NCI-H2227 (cell line): Measurements from ENCODE around the gene NANP.
"Not testable (repeated sequence)": the region's sequence is repeated elsewhere in the genome, so short reads cannot be mapped to it uniquely, and the experiment has no call there.

ENCODE experiments used
- DNase-seq: peaks from one replicate; lab custom pipeline; 2025; ENCODE audit not compliant: unreplicated experiment; lab: John Stamatoyannopoulos, UW

Gene NANP, protein sequence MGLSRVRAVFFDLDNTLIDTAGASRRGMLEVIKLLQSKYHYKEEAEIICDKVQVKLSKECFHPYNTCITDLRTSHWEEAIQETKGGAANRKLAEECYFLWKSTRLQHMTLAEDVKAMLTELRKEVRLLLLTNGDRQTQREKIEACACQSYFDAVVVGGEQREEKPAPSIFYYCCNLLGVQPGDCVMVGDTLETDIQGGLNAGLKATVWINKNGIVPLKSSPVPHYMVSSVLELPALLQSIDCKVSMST

GRCh38 chr20:25623736-25624499 lies at the start of gene NANP:
NANP (minus strand) TSS chr20:25624014; CDS start chr20:25623948, 66 bp downstream.
- DNase-seq = peak; percentile 99

DNA sequence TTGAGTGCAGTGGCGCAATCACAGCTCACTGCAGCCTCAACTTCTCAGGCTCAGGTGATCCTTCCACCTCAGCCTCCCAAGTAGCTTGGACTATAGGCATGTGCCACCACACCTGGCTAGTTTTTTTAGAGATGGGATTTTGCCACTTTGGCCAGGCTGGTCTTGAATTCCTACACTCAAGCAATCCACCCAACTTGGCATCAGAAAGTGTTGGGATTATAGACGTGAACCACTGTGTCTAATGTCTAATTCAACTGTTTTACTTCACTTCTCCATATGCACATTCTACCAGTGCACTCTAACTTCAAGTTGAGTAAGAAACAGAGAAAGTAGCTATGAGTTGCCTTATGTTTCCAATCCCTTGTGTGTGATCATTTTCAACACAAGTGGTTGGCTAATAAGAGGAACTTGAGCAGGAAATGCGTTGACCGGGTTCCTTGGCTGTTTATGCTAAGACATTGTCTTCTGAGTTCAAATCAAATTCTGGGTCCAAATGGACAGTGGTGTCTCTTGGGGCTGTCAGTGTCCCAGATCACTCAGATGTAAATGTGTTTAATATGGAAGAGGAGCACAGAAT lies 48.9 kb upstream of the NANP start:
- DNase-seq = no peak

DNA sequence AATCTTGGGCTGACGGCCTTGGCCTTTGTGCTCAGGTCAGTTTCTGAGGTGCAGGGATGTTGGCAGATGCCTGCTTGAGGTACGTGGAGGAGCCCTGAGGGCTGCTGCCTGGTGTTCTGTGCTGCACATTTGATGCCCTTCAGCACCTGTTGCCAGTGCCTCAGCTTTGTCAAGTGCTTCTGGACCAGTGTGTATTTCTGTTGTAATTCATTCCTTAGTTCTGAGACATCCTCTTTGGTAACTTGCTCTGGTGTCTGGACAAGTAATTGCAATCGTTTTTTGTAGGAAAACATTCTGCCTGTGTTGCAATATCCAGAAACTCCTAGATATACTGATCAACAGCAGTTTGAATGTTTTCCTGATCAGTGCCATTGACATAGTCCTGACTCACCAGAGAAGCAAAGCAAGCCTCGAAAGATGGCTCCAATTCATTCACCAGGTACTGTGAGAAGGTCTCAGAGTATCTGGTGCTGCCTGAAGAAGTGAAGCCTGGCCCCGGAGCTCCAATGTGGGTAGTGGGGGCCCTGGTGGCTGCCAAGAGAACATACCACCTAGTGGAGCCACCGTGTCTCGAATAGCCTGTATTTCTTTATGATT lies 46.1 kb upstream of the NANP start:
- no peak for DNase-seq

DNA sequence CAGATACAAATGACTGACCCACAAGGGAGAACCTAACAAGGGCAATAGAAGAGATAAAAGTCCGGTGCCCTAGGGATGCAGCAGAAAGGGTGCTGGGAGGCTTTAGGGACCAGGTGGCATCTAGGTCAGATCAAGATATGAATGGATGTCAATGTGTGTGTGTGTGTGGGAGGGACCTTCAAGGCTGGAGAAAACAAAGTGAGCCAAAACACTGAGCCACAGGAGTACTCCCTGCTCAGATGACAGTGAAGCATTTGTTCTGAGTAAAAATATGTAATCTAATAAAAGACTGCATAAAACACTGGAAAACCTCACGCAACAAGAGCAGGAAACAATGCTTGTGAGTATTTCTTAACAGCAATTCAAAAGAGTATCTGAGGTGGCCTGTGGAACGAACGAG lies 44.6 kb upstream of the NANP start:
- DNase-seq = no peak

DNA sequence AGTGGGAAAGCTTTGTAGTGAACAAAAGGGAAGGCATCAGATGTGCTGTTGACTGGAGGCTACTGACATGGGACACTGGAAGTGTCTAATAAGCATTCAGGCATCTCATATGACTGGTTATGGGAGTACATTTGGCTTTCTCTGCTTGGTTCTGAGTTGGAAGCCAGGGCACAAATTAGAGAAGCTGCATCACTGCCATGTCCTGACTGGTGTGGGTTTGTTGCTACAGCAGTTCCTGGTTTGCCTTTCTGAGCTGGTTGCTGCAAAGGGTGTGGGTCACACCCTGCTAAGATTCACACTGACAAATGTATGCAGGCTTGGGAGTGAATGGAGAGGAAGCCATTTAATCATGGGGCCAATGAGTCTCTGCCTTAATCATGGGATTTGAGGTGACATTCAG lies 36.2 kb upstream of the NANP start:
- DNase-seq = no peak

DNA sequence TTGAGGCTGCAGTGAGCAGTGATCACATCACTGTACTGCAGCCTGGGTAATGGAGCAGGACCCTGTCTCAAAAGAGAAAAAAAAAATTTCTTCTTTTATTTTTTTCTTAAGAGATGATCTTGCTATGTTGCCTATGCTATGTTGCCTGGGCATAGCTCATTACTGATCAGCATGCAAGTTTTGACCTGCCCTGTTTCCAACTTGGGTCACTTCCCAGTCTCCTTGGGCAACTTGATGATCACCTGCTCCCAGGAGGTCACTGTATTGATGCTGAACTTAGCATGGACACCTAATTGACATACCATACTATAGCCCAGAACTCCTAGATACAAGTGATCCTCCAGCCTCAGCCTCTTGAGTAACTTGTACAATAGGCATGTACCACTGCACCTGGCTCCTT lies 30.7 kb upstream of the NANP start:
- DNase-seq = no peak

DNA sequence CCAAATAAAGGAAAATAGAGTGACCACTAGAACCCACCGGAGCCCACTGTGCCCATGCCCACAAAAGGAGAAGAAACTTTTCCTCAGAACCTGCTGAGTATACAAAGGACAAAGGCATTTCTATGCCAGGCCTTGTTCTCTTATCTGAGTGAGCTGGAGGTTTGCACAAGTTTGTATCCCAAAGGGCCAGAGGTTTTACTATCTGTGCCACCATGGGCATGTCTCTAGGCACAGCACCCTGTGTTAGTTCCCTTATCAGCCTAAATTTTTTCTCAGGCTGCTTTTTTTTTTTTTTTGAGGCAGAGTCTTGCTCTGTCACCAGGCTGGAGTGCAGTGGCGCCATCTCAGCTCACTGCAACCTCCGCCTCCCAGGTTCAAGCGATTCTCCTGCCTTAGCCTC lies 29.1 kb upstream of the NANP start:
- DNase-seq = not testable (repeated sequence)

- DNase-seq = no peak
Measured at GRCh38 chr20:25644814-25645213, 21.0 kb upstream of the NANP start.

DNA sequence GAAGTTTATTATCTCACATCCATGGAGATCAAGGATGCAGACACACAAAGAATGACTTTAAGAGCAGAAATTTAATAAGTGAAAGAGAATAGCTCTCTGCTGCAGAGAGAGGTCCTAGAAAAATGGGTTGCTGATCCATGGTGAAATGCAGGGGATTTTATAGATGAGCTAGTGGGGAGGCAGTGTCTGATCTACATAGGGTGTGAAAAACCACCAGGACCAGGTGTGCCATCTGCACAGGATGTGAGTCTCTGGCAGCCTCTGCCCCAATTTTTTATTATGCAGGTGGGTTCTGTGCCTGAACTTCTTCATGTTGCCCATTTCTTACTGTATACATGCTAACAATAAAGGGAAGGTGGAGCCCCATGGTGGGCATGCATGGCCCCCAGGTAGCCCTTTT lies 19.9 kb upstream of the NANP start:
- no peak for DNase-seq

DNA sequence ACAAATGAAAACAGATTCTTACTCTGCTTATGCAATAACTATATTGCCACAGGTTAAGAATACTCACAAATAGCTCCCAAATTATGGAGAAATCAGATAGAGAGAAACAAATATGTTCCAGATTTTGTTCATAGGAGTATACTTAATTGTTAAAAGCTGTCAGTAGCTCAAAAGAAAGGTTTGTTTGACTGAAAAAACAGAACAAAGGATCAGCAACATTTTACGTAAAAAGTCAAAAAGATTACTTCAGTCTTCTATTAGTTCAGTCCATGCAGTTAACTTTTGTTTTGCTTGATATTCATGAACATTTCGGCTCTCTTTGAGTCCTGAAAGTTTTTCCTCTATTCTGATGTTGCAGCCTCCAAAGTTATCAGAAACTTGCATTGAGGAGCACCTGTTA lies 13.4 kb upstream of the NANP start:
- no peak for DNase-seq

DNA sequence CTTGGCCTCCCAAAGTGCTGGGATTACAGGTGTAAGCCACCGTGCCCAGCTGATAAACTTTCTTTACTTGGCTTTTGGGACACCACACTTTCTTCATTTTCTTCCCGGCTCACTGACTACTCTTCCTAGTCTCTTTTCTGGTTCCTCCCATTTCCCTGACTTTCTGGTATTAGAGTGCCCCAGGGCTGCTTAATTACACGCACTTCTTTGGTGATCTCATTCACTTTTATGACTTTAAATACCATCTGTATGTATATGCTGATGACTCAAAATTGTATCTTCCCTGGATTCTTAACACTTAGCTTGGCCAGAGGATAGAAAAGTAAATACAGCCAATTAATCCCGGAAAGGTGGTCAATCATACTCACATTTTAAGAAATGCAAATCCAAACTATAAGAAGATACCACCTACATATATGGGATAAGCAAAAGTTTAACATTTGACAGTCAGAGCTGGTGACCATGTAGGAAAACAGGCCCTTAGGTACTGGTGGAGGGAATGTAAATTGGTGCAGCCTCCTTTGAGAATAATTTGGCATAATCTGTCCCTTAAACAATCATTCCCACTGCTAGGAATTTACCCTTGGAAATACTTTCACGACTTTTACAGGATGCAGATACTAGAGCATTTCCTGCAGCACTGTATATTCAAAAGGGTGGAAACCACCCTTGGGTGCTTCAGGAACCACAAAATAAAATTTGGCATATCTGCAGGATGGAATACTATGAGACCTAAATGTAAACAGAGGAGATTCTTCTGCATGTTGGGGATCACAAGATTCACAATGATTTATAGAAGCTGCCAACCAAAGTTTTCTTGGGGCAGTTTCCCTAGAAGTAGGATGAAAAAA lies 9.4 kb upstream of the NANP start:
- no peak for DNase-seq

DNA sequence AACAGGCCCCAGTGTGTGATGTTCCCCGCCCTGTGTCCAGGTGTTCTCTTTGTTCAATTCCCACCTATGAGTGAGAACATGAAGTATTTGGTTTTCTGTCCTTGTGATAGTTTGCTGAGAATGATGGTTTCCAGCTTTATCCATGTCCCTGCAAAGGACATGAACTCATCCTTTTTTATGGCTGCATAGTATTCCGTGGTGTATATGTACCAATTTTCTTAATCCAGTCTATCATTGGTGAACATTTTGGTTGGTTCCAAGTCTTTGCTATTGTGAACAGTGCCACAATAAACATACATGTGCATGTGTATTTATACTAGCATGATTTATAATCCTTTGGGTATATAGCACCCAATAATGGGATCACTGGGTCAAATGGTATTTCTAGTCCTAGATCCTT lies 6.8 kb upstream of the NANP start:
- not testable (repeated sequence) for DNase-seq

DNA sequence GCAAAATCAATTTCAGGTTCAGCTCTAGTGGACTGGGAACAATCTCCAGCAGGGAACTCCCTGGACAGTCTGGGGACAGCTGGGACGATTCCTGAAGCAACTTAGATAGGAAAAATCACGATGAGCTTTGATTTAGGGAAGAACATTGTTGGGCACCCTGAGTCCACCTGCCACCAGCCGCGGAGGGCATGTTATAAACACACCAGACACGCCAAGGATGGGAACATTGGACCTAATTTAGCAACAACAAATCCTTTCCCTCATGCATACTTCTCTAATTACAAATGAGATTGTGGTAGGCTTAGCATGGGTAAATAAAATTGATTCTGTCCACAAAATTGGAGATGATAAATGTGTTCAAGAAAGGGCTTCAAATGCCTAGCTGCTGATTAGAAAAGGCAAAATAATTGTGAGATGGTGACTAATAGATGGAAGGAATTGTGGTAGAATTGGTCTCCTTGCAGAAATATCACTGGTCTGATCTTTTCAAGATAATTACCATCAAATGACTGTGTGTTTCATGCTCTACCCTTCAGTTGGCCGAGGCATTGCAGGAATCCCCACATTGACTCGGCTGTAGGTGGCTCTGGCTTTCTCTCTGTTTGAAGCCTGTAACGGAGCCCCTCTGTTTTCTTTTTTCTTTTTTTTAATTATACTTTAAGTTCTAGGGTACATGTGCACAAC lies 6.1 kb upstream of the NANP start:
- no peak for DNase-seq

DNA sequence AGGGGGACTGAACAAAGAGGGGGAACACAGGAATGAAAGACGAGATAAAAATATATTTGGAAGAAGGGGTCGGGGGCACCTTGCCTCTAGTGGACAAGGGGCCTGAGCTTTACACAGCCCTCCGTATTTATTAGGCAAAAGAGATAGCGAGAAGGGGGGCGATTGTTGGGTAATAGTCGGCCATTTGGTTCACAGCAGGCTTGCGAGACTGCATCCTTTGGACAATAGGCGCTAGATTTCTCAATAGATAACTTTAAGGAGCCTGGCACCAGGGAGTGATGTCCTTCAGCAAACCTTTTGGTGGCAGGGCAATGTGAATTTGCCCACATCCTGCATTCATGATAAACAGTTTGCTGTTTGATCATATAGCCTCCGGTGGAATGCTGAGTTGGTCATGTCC lies 3.0 kb upstream of the NANP start:
- no peak for DNase-seq

DNA sequence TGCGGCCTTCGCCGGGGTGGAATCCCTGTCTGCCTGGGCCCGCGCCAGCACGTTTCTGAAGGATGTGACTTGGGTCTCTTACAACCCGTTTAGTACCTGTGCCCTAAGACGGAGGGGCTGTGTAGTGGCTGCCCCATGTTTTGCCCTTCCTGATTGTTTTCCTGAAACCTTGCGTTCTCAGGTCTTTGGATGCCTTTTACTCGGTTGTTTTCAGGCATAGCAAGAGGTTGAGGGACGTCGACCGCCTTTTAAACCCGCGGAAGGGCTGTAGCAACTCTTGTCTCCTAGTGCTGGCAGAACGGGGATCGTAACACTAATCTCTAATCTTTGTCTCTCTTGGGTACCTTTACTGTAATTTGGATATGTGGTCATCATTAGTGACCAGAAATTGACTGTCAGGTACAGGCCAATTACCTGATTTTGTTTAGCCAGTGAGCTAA lies 706 bp upstream of the NANP start:
- DNase-seq = no peak

DNA sequence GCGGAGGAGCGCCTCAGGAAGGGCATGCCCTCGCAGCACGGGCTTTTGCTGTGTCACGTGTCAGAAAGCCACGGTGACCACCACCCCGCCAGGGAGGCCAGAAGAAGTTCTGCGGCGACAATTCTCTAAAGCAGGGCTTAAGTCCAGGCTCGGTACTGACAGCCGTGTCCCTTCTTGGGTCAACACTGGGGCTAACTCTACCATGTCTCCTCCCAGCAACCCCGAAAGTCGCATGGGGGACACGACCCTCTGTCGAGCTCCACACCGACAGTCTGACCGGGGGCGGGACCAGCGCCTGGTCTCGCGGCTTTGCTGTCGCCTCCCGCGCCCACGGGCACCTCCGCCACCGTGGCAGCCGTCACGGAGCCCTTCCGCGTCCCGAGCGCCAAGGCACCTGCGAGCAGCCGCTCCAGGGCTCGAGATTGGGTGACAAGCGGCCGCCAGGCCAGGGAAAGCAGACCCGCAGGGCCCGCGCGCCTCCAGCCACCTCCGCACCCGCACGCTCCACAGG lies 534 bp downstream of the NANP start:
- peak; percentile 44 for DNase-seq

- no peak for DNase-seq
Measured at GRCh38 chr20:25622450-25623224, 1.2 kb downstream of the NANP start.

- no peak for DNase-seq
Measured at GRCh38 chr20:25622049-25622448, 1.8 kb downstream of the NANP start.

GRCh38 chr20:25619514-25619913 lies 4.3 kb downstream of the NANP start:
- DNase-seq = no peak
